Karpas-422 (cell line): ENCODE data around the gene FBN1. TPM values are rescaled to one million over a fixed set of nuclear protein-coding genes. Genes with fewer than 3 reads are reported as not detected.

Experiments
- DNase-seq: peaks from one replicate; pipeline ENCODE4 v3.0.0-alpha.2; 2015
- H2AFZ ChIP-seq: fragments of 200-600 bp; sonication (generic); 2 replicates; pipeline ENCODE4 v1.6.1; 2014; ENCODE audit warnings: antibody characterized with exemption, low read length, mixed read lengths
- H3K27ac ChIP-seq: fragments of 200-600 bp; sonication (generic); 2 replicates; pipeline ENCODE4 v1.5.1; 2014; ENCODE audit warnings: mild to moderate bottlenecking, low read length, moderate library complexity
- H3K27me3 ChIP-seq: fragments of 200-600 bp; sonication (generic); 2 replicates; pipeline ENCODE4 v1.6.1; 2014; ENCODE audit warnings: low read length, mixed read lengths
- H3K36me3 ChIP-seq: fragments of 200-600 bp; sonication (generic); 2 replicates; pipeline ENCODE4 v1.6.1; 2014; ENCODE audit warnings: low read length, mixed read lengths; ENCODE audit not compliant: insufficient read depth
- H3K4me1 ChIP-seq: fragments of 200-600 bp; sonication (generic); 2 replicates; pipeline ENCODE4 v1.6.1; 2014; ENCODE audit warnings: mild to moderate bottlenecking, low read length, mixed read lengths
- H3K4me2 ChIP-seq: fragments of 200-600 bp; sonication (generic); 2 replicates; pipeline ENCODE4 v1.6.1; 2014; ENCODE audit warnings: low read length, low read depth, mild to moderate bottlenecking; ENCODE audit not compliant: poor library complexity, severe bottlenecking
- H3K4me3 ChIP-seq: fragments of 200-600 bp; sonication (generic); 2 replicates; pipeline ENCODE4 v1.5.1; 2014; ENCODE audit warnings: mild to moderate bottlenecking, antibody characterized with exemption, low read length, mixed read lengths
- H3K79me2 ChIP-seq: fragments of 200-600 bp; sonication (generic); 2 replicates; pipeline ENCODE4 v1.6.1; 2014; ENCODE audit warnings: mild to moderate bottlenecking, low read length, mixed read lengths
- H3K9ac ChIP-seq: fragments of 200-600 bp; sonication (generic); 2 replicates; pipeline ENCODE4 v1.6.0; 2014; ENCODE audit warnings: low read length
- H3K9me2 ChIP-seq: fragments of 200-600 bp; sonication (generic), shearing (Covaris generic); replicated peaks from 2 replicates; pipeline ENCODE4 v1.6.0; 2014; ENCODE audit warnings: mild to moderate bottlenecking, low read length, moderate library complexity; ENCODE audit not compliant: insufficient read depth
- H3K9me3 ChIP-seq: fragments of 300-700, 200-600 bp; sonication (generic); 2 replicates; pipeline ENCODE4 v1.6.1; 2014; ENCODE audit warnings: low read length, mixed read lengths
- H4K20me1 ChIP-seq: fragments of 200-600 bp; sonication (generic); 2 replicates; pipeline ENCODE4 v1.6.1; 2014; ENCODE audit warnings: mild to moderate bottlenecking, antibody characterized with exemption, low read length, low read depth; ENCODE audit not compliant: insufficient read depth
- total RNA-seq: library from RNA; depleted of rRNA; stranded (reverse); fragments of >200 nt; shearing (Covaris generic); gene quantifications from 2 replicates; pipeline ENCODE4 v1.2.3, GENCODE V29; 2014; ENCODE audit warnings: low replicate concordance

Gene FBN1
- total RNA-seq, 1 experiment from 2014 or later = 0.86 TPM

DNA sequence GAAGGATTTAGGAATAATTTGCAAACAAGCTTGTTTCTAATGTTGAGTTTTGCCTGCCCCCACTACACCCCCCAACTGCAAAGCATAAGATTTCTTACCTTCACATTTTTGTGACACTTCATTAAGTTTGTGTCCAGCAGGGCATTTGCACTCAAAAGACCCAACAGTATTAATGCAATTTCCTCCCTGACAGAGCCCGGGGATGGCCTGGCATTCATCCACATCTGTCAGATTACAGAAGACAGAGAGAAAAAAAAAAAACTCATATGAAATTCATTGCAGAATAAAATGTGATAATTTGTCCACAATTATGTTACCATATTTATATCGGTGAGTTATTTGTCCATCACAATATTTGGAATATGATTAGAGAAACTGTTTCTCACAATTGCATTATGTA lies 111.5 kb downstream of the FBN1 start:
- Histone ChIP-seq H3K9me3 (no peaks in the 10 kb centered on the region), H3K79me2 (no peaks in the 10 kb centered on the region), H3K4me3 (no peak overlapping the region), H3K36me3 (no peaks in the 10 kb centered on the region), H3K9me2 (no peaks in the 10 kb centered on the region), H2AFZ (no peak overlapping the region), H4K20me1 (no peaks in the 10 kb centered on the region), H3K27ac (no peak overlapping the region), H3K4me1 (no peaks in the 10 kb centered on the region), H3K27me3 (no peaks in the 10 kb centered on the region), H3K4me2 (no peak overlapping the region), H3K9ac (no peak overlapping the region)
- no peak for DNase-seq

DNA sequence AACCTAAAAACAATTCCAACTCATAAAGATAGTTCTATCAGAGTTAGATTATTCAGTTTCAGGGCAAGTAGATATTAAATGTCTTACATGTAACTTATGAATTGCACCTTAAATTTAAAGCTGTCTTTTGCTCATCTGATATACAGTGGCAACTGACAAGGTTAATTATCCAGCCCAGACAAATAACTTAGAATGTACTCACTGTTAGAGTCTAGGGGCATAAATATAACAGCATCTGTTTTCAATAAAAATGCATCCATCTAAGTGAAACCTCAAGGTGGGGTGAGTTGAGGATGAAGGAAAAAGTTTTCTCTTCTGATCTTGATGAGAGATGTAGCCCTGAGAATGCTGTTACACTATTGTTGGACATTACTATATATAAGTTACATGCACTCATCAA lies 112.6 kb downstream of the FBN1 start:
- no peaks in the 10 kb centered on the region for H3K36me3 ChIP-seq
- H2AFZ ChIP-seq = no peak overlapping the region
- no peaks in the 10 kb centered on the region for H3K9me3 ChIP-seq
- H4K20me1 ChIP-seq = no peaks in the 10 kb centered on the region
- H3K4me2 ChIP-seq = no peak overlapping the region
- H3K27ac ChIP-seq = no peak overlapping the region
- DNase-seq = no peak
- H3K79me2 ChIP-seq = no peaks in the 10 kb centered on the region
- no peaks in the 10 kb centered on the region for H3K4me1 ChIP-seq
- H3K9me2 ChIP-seq = no peaks in the 10 kb centered on the region
- no peak overlapping the region for H3K9ac ChIP-seq
- no peaks in the 10 kb centered on the region for H3K27me3 ChIP-seq
- H3K4me3 ChIP-seq = no peak overlapping the region

GRCh38 chr15:48530528-48530927 lies 115.0 kb downstream of the FBN1 start:
- H3K9me3 ChIP-seq = no peaks in the 10 kb centered on the region
- H2AFZ ChIP-seq = no peak overlapping the region
- DNase-seq = no peak
- no peak overlapping the region for H3K4me3 ChIP-seq
- H4K20me1 ChIP-seq = no peaks in the 10 kb centered on the region
- H3K9ac ChIP-seq = no peak overlapping the region
- H3K27me3 ChIP-seq = no peaks in the 10 kb centered on the region
- no peaks in the 10 kb centered on the region for H3K9me2 ChIP-seq
- H3K27ac ChIP-seq = no peak overlapping the region
- H3K79me2 ChIP-seq = no peaks in the 10 kb centered on the region
- no peak overlapping the region for H3K4me2 ChIP-seq
- H3K36me3 ChIP-seq = no peaks in the 10 kb centered on the region
- H3K4me1 ChIP-seq = no peaks in the 10 kb centered on the region

DNA sequence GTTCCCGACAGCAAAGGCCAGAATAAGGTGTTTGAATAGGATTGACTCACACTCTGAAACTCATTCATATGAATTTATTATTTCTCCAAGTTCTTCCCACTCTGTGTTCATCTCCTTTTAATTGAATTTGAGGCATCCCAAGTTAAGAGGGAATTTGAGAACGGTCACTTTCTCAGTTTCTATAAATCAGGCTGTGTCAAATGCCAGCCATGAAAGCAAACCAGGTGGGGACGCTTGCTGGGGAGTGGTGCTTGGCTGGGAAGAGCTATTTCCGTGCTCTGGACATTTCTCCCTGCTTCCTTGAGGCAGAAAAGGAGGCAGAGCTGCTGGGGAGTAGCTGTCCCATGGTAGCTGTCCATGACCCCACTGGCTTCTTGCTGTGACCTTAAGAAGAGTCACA lies 116.6 kb downstream of the FBN1 start:
- H3K4me3 ChIP-seq = no peak overlapping the region
- no peak overlapping the region for H3K4me2 ChIP-seq
- H4K20me1 ChIP-seq = no peaks in the 10 kb centered on the region
- H3K9ac ChIP-seq = no peak overlapping the region
- no peak overlapping the region for H2AFZ ChIP-seq
- no peaks in the 10 kb centered on the region for H3K27me3 ChIP-seq
- H3K27ac ChIP-seq = no peak overlapping the region
- H3K9me2 ChIP-seq = no peaks in the 10 kb centered on the region
- no peak for DNase-seq
- no peaks in the 10 kb centered on the region for H3K79me2 ChIP-seq
- H3K4me1 ChIP-seq = no peaks in the 10 kb centered on the region
- H3K9me3 ChIP-seq = no peaks in the 10 kb centered on the region
- no peaks in the 10 kb centered on the region for H3K36me3 ChIP-seq

DNA sequence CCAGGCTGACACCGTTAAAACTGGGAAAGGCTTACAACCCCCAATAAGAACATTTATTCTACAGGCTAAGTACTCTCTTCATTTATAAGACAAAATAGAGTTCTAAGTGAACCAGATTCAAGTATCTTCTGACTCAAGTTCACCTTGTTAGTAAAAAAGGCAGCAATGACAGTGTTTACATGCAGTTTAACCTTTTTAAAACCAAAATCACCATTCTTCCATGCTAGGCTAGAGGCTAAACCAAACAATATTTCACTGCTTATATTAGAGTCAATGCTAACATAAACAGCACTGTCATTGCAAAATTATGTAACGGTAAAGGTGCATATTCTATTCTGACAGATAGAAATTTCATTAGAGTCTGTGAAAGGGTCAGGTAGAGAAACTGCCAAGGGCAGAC lies 118.0 kb downstream of the FBN1 start:
- no peaks in the 10 kb centered on the region for H3K9me3 ChIP-seq
- H3K36me3 ChIP-seq = no peaks in the 10 kb centered on the region
- no peak overlapping the region for H3K9ac ChIP-seq
- H4K20me1 ChIP-seq = no peaks in the 10 kb centered on the region
- no peak overlapping the region for H3K27ac ChIP-seq
- no peak overlapping the region for H3K4me3 ChIP-seq
- no peak overlapping the region for H3K4me2 ChIP-seq
- H3K4me1 ChIP-seq = no peaks in the 10 kb centered on the region
- H2AFZ ChIP-seq = no peak overlapping the region
- no peak for DNase-seq
- no peaks in the 10 kb centered on the region for H3K9me2 ChIP-seq
- no peaks in the 10 kb centered on the region for H3K27me3 ChIP-seq
- H3K79me2 ChIP-seq = no peaks in the 10 kb centered on the region

- no peak for DNase-seq
- H3K27me3 ChIP-seq = no peaks in the 10 kb centered on the region
- H3K79me2 ChIP-seq = no peaks in the 10 kb centered on the region
- H3K4me3 ChIP-seq = no peak overlapping the region
- H3K9me3 ChIP-seq = no peaks in the 10 kb centered on the region
- H3K36me3 ChIP-seq = no peaks in the 10 kb centered on the region
- no peaks in the 10 kb centered on the region for H3K4me1 ChIP-seq
- H3K9ac ChIP-seq = no peak overlapping the region
- no peak overlapping the region for H2AFZ ChIP-seq
- no peak overlapping the region for H3K27ac ChIP-seq
- no peak overlapping the region for H3K4me2 ChIP-seq
- H4K20me1 ChIP-seq = no peaks in the 10 kb centered on the region
- H3K9me2 ChIP-seq = no peaks in the 10 kb centered on the region
Observed at GRCh38 chr15:48522911-48523310, 122.6 kb downstream of the FBN1 start.

DNA sequence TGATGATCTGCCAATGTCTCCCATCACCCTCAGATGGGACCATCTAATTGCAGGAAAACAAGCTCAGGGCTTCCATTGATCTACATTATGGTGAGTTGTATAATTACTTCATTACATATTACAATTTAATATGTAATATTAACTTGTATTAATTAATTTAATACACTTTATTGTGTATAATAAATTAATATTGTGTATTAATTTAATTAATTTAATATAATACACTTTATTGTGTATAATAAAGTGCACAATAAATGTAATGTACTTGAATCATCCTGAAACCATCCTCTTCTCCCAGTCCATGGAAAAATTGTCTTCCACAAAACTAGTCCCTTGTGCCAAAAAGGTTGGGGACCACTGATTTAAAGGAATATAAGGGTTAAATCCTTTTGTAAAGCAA lies 123.4 kb downstream of the FBN1 start:
- Histone ChIP-seq H3K4me2 (no peak overlapping the region), H3K9ac (no peak overlapping the region), H3K4me3 (no peak overlapping the region), H2AFZ (no peak overlapping the region), H3K27me3 (no peaks in the 10 kb centered on the region), H3K4me1 (no peaks in the 10 kb centered on the region), H4K20me1 (no peaks in the 10 kb centered on the region), H3K36me3 (no peaks in the 10 kb centered on the region), H3K9me2 (no peaks in the 10 kb centered on the region), H3K27ac (no peak overlapping the region), H3K79me2 (no peaks in the 10 kb centered on the region), H3K9me3 (no peaks in the 10 kb centered on the region)
- DNase-seq = no peak

DNA sequence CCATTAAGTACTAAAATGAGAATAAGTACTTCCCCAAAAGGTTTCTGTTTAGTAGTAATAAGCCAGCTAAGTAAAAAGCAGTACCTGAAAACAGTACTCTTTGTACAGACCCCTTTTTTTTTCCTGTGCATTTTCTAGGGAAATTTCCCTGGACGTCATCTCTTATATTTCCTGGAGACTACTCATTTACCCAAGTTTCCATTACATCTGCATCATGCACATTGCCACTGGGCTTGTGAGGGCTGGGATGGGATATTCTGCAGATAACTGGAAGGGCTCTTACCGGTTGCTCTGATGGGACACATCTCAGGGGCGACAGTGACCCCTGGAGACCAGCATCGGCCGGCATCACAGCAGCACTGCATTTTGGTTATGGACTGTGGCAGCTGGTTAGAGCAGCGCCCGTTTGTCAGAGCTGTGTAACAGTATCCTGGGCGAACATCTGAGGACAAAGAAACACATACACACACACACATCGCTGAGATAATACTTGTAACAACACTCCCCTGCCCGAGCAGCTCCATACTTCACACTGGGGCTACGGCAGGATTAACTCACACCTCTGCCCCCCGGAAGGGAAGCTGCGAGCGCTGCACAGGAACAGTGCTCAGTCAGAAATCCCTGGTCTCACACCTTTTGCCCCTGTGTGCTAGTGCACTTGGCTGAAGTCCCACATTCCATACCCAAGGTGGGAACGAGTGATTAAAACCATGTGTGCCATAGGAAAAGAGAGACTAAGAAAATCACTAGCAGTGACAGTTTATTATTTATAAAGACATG lies 124.9 kb downstream of the FBN1 start:
- no peak overlapping the region for H3K4me2 ChIP-seq
- no peaks in the 10 kb centered on the region for H3K36me3 ChIP-seq
- no peaks in the 10 kb centered on the region for H3K4me1 ChIP-seq
- H3K27me3 ChIP-seq = no peaks in the 10 kb centered on the region
- no peak overlapping the region for H3K4me3 ChIP-seq
- no peaks in the 10 kb centered on the region for H3K79me2 ChIP-seq
- DNase-seq = no peak
- H4K20me1 ChIP-seq = no peaks in the 10 kb centered on the region
- no peak overlapping the region for H2AFZ ChIP-seq
- no peaks in the 10 kb centered on the region for H3K9me3 ChIP-seq
- H3K9me2 ChIP-seq = no peaks in the 10 kb centered on the region
- H3K27ac ChIP-seq = no peak overlapping the region
- H3K9ac ChIP-seq = no peak overlapping the region
